Colonic mucosa (tissue), 4 donors: ENCODE measurements around the gene OGG1. TPM values are rescaled to one million over a fixed set of nuclear protein-coding genes. Genes with fewer than 3 reads are reported as not detected.

Experiments
- DNase-seq: peaks from one replicate; pipeline ENCODE4 v3.0.0-alpha.2; 2020
- H3K27ac ChIP-seq: fragments of 200-600 bp; one replicate; pipeline ENCODE4 v1.8.0; 2021
- H3K27me3 ChIP-seq: fragments of 200-600 bp; one replicate; pipeline ENCODE4 v1.8.0; 2021
- H3K36me3 ChIP-seq: fragments of 200-600 bp; one replicate; pipeline ENCODE4 v1.8.0; 2021
- H3K4me1 ChIP-seq: fragments of 200-600 bp; one replicate; pipeline ENCODE4 v1.8.0; 2021; ENCODE audit warnings: mild to moderate bottlenecking
- H3K4me3 ChIP-seq: fragments of 200-600 bp; one replicate; pipeline ENCODE4 v1.8.0; 2021
- H3K9ac ChIP-seq, 2 donors: one replicate each; pipeline ENCODE4 v1.7.0; 2013; ENCODE audit warnings: control low read depth in 2 of 2, low read depth in 2 of 2, low read length in 2 of 2
- H3K9me3 ChIP-seq: fragments of 200-600 bp; one replicate; pipeline ENCODE4 v1.8.0; 2021
- CTCF ChIP-seq: fragments of 200-600 bp; IDR thresholded peaks from one replicate; pipeline ENCODE4 v1.8.0; 2022; ENCODE audit warnings: antibody characterized with exemption, mild to moderate bottlenecking
- intact Hi-C: fragments of 100-400 bp; cut with DNase I; formaldehyde crosslinking; loops from one replicate; pipeline ENCODE4 v1.14.1; 2022
- total RNA-seq, 2 donors: library from RNA; stranded (reverse); fragmentation: NEBNext Ultra II Directional in 1 of 2; extraction: Animal tissue kit (Norgen Biotek cat#: 25700) in 1 of 2; gene quantifications; one replicate each; pipeline ENCODE4 v1.2.1, GENCODE V29; 2021
- donor health status: healthy.
- donor health status: DM: no; HTN: no; CAD: no.
- donor health status: DM: no; HTN: no; CAD: no.

OGG1 gene
- total RNA-seq, 2 donors from 2014 or later, result 19.1 to 24.9 TPM

- H3K36me3 ChIP-seq, result no peaks in the 10 kb centered on the region
- peaks cover 4% of the 10 kb centered on the region for H3K4me1 ChIP-seq
- peak; percentile 94 for DNase-seq
- no peaks in the 10 kb centered on the region for H3K27me3 ChIP-seq
- H3K9ac ChIP-seq, result peak within 1 kb of the TSS; percentile 84 to 95
- H3K27ac ChIP-seq, result peak within 1 kb of the TSS; percentile 96
- H3K4me3 ChIP-seq, result peak within 1 kb of the TSS; percentile 90
- no peaks in the 10 kb centered on the region for H3K9me3 ChIP-seq
- no peak for TF ChIP-seq CTCF
- intact Hi-C loops, result loop anchor here (5.0 kb wide), 1 partner anchor 45 kb away; the partner anchor contains the start of gene OGG1
Observed at GRCh38 chr3:9792405-9793160, 42.8 kb downstream of the OGG1 start, which contains the start of the genes ARPC4 and TADA3. ARPC4 (plus strand) TSS chr3:9793082; CDS start chr3:9793122, 40 bp downstream. TADA3 (minus strand) TSS chr3:9792473; CDS start chr3:9791466, 1,007 bp downstream.

- H3K27ac ChIP-seq, result peak overlapping the region; percentile 96
- H3K9me3 ChIP-seq, result no peaks in the 10 kb centered on the region
- peaks cover 2% of the 10 kb centered on the region for H3K36me3 ChIP-seq
- intact Hi-C loops, result loop anchor here (5.0 kb wide), 1 partner anchor 46 kb away; the partner anchor contains the start of gene OGG1
- peak; percentile 60 for DNase-seq
- H3K4me3 ChIP-seq, result peak overlapping the region; percentile 90
- no peaks in the 10 kb centered on the region for H3K27me3 ChIP-seq
- no peak for TF ChIP-seq CTCF
- peak overlapping the region; percentile 84 to 95 for H3K9ac ChIP-seq
- H3K4me1 ChIP-seq, result peaks cover 4% of the 10 kb centered on the region
Observed at GRCh38 chr3:9793161-9793781, 43.5 kb downstream of the OGG1 start.

- no peak overlapping the region for H3K9ac ChIP-seq
- TF ChIP-seq CTCF, result no peak
- H3K4me3 ChIP-seq, result no peak overlapping the region
- H3K9me3 ChIP-seq, result no peaks in the 10 kb centered on the region
- H3K27ac ChIP-seq, result no peak overlapping the region
- DNase-seq, result no peak
- peaks cover 8% of the 10 kb centered on the region for H3K36me3 ChIP-seq
- peaks cover 4% of the 10 kb centered on the region for H3K4me1 ChIP-seq
- H3K27me3 ChIP-seq, result no peaks in the 10 kb centered on the region
- intact Hi-C loops, result loop anchor here (5.0 kb wide), 1 partner anchor 47 kb away; the partner anchor contains the start of gene OGG1
Observed at GRCh38 chr3:9794400-9794799, 44.6 kb downstream of the OGG1 start.

- H3K27me3 ChIP-seq, result no peaks in the 10 kb centered on the region
- H3K4me3 ChIP-seq, result no peak overlapping the region
- H3K9ac ChIP-seq, result peak overlapping the region in 1 of 2 donors; percentile 19
- intact Hi-C loops, result no loop called here
- H3K4me1 ChIP-seq, result peaks cover 4% of the 10 kb centered on the region
- no peak for DNase-seq
- TF ChIP-seq CTCF, result no peak
- no peaks in the 10 kb centered on the region for H3K9me3 ChIP-seq
- H3K27ac ChIP-seq, result no peak overlapping the region
- H3K36me3 ChIP-seq, result peaks cover 14% of the 10 kb centered on the region
Observed at GRCh38 chr3:9795207-9795606, 45.5 kb downstream of the OGG1 start.

- no peaks in the 10 kb centered on the region for H3K9me3 ChIP-seq
- H3K9ac ChIP-seq, result no peak overlapping the region
- H3K4me3 ChIP-seq, result no peak overlapping the region
- intact Hi-C loops, result no loop called here
- H3K4me1 ChIP-seq, result peaks cover 4% of the 10 kb centered on the region
- H3K36me3 ChIP-seq, result peaks cover 29% of the 10 kb centered on the region
- no peak overlapping the region for H3K27ac ChIP-seq
- no peak for TF ChIP-seq CTCF
- DNase-seq, result no peak
- H3K27me3 ChIP-seq, result no peaks in the 10 kb centered on the region
Observed at GRCh38 chr3:9797196-9797945, 47.6 kb downstream of the OGG1 start.
